GM12878 (cell line): ENCODE results near the gene TNNT2. TPM values are rescaled to one million over a fixed set of nuclear protein-coding genes. Genes with fewer than 3 reads are reported as not detected.

Experiments
- ATAC-seq: fragments of 200-7000 bp; cut with Tn5 transposase; 3 replicates; pipeline ENCODE4 v1.9.1; 2020; ENCODE audit warnings: mild to moderate bottlenecking, moderate library complexity
- BruUV-seq: library from RNA; stranded (reverse); fragments of 400-500 nt; replicated peaks from 2 replicates; lab custom pipeline; 2021; lab: Mats Ljungman, UMichigan
- CTCF ChIA-PET: fragments of 300-600 bp; sonication (Branson Sonifier 250); formaldehyde crosslinking; extraction: SDS; loops from one replicate; lab custom pipeline; 2021; ENCODE audit warnings: inconsistent platforms; lab: Yijun Ruan, JAX
- POLR2A ChIA-PET: fragments of 350-600 bp; formaldehyde crosslinking; extraction: SDS; loops from one replicate; lab custom pipeline; 2021; ENCODE audit warnings: inconsistent platforms; lab: Charles Lee
- RAD21 ChIA-PET: fragments of 300-600 bp; sonication (Branson Sonifier 250); formaldehyde crosslinking; loops from one replicate; lab custom pipeline; 2023; ENCODE audit warnings: antibody characterized with exemption; ENCODE audit not compliant: unreplicated experiment; lab: Charles Lee
- SMC1A ChIA-PET: fragments of 300-600 bp; sonication (Branson Sonifier 250); formaldehyde crosslinking; loops from one replicate; lab custom pipeline; 2023; ENCODE audit not compliant: unreplicated experiment, uncharacterized antibody; lab: Charles Lee
- DNase-seq: peaks from one replicate; pipeline ENCODE4 v3.0.0-alpha.2; 2011; ENCODE audit warnings: low read depth, low spot score
- FAIRE-seq: peaks from 3 replicates; lab custom pipeline; 2011; peaks lifted over from hg19 to GRCh38; lab: Jason Lieb, UNC
- H2AFZ ChIP-seq: 2 replicates; pipeline ENCODE4 v1.6.0; 2011; ENCODE audit warnings: low read depth, low read length, control low read depth; ENCODE audit not compliant: control insufficient read depth
- H3K27ac ChIP-seq: 2 replicates; pipeline ENCODE4 v1.5.1; 2011; ENCODE audit warnings: control low read depth; ENCODE audit not compliant: control insufficient read depth, insufficient read depth
- H3K27me3 ChIP-seq, 2 experiments: replicated peaks in 1 of 2; 2 replicates each; pipeline versions ENCODE4 v1.6.0 to v1.6.1; 2011; ENCODE audit warnings: low read length in 1 of 2; ENCODE audit not compliant: control insufficient read depth in 2 of 2, insufficient read depth in 2 of 2
- H3K36me3 ChIP-seq, 2 experiments: 2 replicates each; pipeline ENCODE4 v1.5.1; 2011; ENCODE audit warnings: low read length in 1 of 2; ENCODE audit not compliant: control insufficient read depth in 2 of 2, insufficient read depth in 2 of 2
- H3K4me1 ChIP-seq: 2 replicates; pipeline ENCODE4 v1.6.1; 2011; ENCODE audit warnings: mild to moderate bottlenecking, low read length, moderate library complexity, mixed read lengths; ENCODE audit not compliant: control insufficient read depth, insufficient read depth
- H3K4me2 ChIP-seq: 2 replicates; pipeline ENCODE4 v1.6.0; 2011; ENCODE audit warnings: control low read depth; ENCODE audit not compliant: control insufficient read depth, insufficient read depth
- H3K4me3 ChIP-seq: fragments of 200-600 bp; sonication (generic); 2 replicates; pipeline ENCODE4 v1.5.1; 2016
- H3K79me2 ChIP-seq: 2 replicates; pipeline ENCODE4 v1.6.0; 2011; ENCODE audit warnings: low read length; ENCODE audit not compliant: control insufficient read depth, insufficient read depth
- H3K9ac ChIP-seq: 2 replicates; pipeline ENCODE4 v1.8.0; 2011; ENCODE audit warnings: low read length, control low read depth, mixed read lengths; ENCODE audit not compliant: control insufficient read depth, insufficient read depth
- H3K9me3 ChIP-seq: replicated peaks from 3 replicates; pipeline ENCODE4 v1.5.1; 2011; ENCODE audit warnings: mild to moderate bottlenecking, low read length; ENCODE audit not compliant: control insufficient read depth, insufficient read depth
- H4K20me1 ChIP-seq: 2 replicates; pipeline ENCODE4 v1.6.0; 2011; ENCODE audit not compliant: control insufficient read depth, insufficient read depth
- HSF1 ChIP-seq: fragments of 150-350 bp; IDR thresholded peaks from 2 replicates; pipeline ENCODE4 v1.6.1; 2014; ENCODE audit warnings: mild to moderate bottlenecking, low read depth, low read length
- KDM1A ChIP-seq: fragments of 200-600 bp; sonication (generic); IDR thresholded peaks from 2 replicates; pipeline ENCODE4 v1.6.1; 2016; ENCODE audit warnings: borderline replicate concordance
- NBN ChIP-seq: fragments of 450-650 bp; IDR thresholded peaks from 2 replicates; pipeline ENCODE4 v1.6.1; 2016
- STAT1 ChIP-seq: fragments of 450-650 bp; conservative IDR thresholded peaks from 2 replicates; pipeline ENCODE4 v1.6.1; 2014; ENCODE audit warnings: antibody characterized with exemption, mild to moderate bottlenecking
- ZNF217 ChIP-seq: fragments of 450-650 bp; IDR thresholded peaks from 2 replicates; pipeline ENCODE4 v1.6.1; 2017; ENCODE audit warnings: antibody characterized with exemption, mild to moderate bottlenecking
- WGBS: methylation state at CpG from one replicate; pipeline ENCODE4 v1.1.6; 2016; ENCODE audit warnings: low lambda C conversion rate; ENCODE audit not compliant: insufficient replicate concordance, insufficient coverage; ENCODE audit errors: missing lambda C conversion rate; 5-methylcytosine and 5-hydroxymethylcytosine counted together
- in situ Hi-C: fragments of 300-500 bp; cut with MboI; formaldehyde crosslinking; loops from 9 replicates; pipeline ENCODE4 v1.14.3; 2018; ENCODE audit warnings: mixed read lengths
- intact Hi-C: fragments of 100-400 bp; cut with micrococcal nuclease; formaldehyde crosslinking; loops from one replicate; pipeline ENCODE4 v1.14.2; 2022; ENCODE audit not compliant: unreplicated experiment
- polyA plus RNA-seq, 11 experiments: library from polyadenylated mRNA; depleted of rRNA in 4 of 11; unstranded in 6 of 11; stranded (reverse) in 5 of 11; fragments of >200 nt; fragmentation: Nextera tagmentation in 4 of 11; fragmentation: Illumina TruSeq in 1 of 11; extraction: Ambion mirVana in 4 of 11; extraction: Trizol in 1 of 11; gene quantifications; 1 replicate in 1 of 11; 2 replicates in 10 of 11; pipeline versions ENCODE4 v1.2.1 to v1.2.3, GENCODE V29; 2011 to 2016; ENCODE audit warnings: inconsistent platforms in 2 of 11, missing spikeins in 2 of 11, low read depth in 1 of 11
- total RNA-seq, 4 experiments: library from RNA; depleted of rRNA in 3 of 4; stranded (reverse); fragments of >200 nt in 3 of 4; fragmentation: Illumina TruSeq in 1 of 4; extraction: Trizol in 1 of 4; gene quantifications; 2 replicates each; pipeline versions ENCODE4 v1.2.1 to v1.2.3, GENCODE V29; 2013 to 2021
- TF ChIP-seq, protein P1 (sequence below): fragments of 450-650 bp; IDR thresholded peaks from 2 replicates; pipeline ENCODE4 v1.6.1; 2016; ENCODE audit warnings: mild to moderate bottlenecking, moderate library complexity, borderline replicate concordance

TNNT2 gene
- total and polyA plus RNA-seq, 10 of the 15 experiments (the other 5 are each of a cell fraction or from before 2014, with no cell fraction given), result 2.2 TPM; not detected in 9

- Histone ChIP-seq H3K4me2 (no peak overlapping the region), H2AFZ (no peak overlapping the region), H3K9me3 (no peaks in the 10 kb centered on the region), H3K27ac (no peak overlapping the region), H3K36me3 (no peaks in the 10 kb centered on the region), H3K27me3 (peaks cover 0 to 4% of the 10 kb centered on the region in 2 experiments; a peak in 2 of 4 replicates), H3K9ac (no peak overlapping the region), H3K4me3 (no peak overlapping the region), H3K79me2 (no peaks in the 10 kb centered on the region), H4K20me1 (no peaks in the 10 kb centered on the region), H3K4me1 (no peaks in the 10 kb centered on the region)
- ChIA-PET POLR2A (interaction anchor here (0.6 kb wide), 1 partner anchor 186 kb away, joined by 3 read pairs; no protein-coding TSS in a partner anchor), RAD21 (interaction anchor here (0.9 kb wide), 1 partner anchor 8 kb away, joined by 3 read pairs; no protein-coding TSS in a partner anchor), CTCF (interaction anchor here (1.0 kb wide), 1 partner anchor 45 kb away, joined by 3 read pairs; no protein-coding TSS in a partner anchor), SMC1A (no interaction called here)
- DNase-seq (no peak), FAIRE-seq (no peak), ATAC-seq (no peak)
- 15% methylated on average over 9 of the region's 9 CpGs for WGBS
- no TSS peak for BruUV-seq
- intact Hi-C loops, result no loop called here
- TF ChIP-seq STAT1, result no peak
- TF ChIP-seq KDM1A, result no peak
- no peak for TF ChIP-seq NBN
- no peak for TF ChIP-seq ZNF217
- TF ChIP-seq HSF1, result no peak
- TF ChIP-seq, protein P1, sequence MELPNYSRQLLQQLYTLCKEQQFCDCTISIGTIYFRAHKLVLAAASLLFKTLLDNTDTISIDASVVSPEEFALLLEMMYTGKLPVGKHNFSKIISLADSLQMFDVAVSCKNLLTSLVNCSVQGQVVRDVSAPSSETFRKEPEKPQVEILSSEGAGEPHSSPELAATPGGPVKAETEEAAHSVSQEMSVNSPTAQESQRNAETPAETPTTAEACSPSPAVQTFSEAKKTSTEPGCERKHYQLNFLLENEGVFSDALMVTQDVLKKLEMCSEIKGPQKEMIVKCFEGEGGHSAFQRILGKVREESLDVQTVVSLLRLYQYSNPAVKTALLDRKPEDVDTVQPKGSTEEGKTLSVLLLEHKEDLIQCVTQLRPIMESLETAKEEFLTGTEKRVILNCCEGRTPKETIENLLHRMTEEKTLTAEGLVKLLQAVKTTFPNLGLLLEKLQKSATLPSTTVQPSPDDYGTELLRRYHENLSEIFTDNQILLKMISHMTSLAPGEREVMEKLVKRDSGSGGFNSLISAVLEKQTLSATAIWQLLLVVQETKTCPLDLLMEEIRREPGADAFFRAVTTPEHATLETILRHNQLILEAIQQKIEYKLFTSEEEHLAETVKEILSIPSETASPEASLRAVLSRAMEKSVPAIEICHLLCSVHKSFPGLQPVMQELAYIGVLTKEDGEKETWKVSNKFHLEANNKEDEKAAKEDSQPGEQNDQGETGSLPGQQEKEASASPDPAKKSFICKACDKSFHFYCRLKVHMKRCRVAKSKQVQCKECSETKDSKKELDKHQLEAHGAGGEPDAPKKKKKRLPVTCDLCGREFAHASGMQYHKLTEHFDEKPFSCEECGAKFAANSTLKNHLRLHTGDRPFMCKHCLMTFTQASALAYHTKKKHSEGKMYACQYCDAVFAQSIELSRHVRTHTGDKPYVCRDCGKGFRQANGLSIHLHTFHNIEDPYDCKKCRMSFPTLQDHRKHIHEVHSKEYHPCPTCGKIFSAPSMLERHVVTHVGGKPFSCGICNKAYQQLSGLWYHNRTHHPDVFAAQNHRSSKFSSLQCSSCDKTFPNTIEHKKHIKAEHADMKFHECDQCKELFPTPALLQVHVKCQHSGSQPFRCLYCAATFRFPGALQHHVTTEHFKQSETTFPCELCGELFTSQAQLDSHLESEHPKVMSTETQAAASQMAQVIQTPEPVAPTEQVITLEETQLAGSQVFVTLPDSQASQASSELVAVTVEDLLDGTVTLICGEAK, result no peak
- in situ Hi-C loops, result no loop called here
Observed at GRCh38 chr1:201354151-201354900, 23.2 kb downstream of the TNNT2 start.
